DMS153 treated with DMSO at 0.1 percent for 48 hours (cell line): ENCODE results near the gene GATAD1.
"Not testable (repeated sequence)": the region's sequence is repeated elsewhere in the genome, so short reads cannot be mapped to it uniquely, and the experiment has no call there.

Source experiments
- DNase-seq: peaks from one replicate; lab custom pipeline; 2025; ENCODE audit not compliant: unreplicated experiment; lab: John Stamatoyannopoulos, UW

The GATAD1 gene

DNA sequence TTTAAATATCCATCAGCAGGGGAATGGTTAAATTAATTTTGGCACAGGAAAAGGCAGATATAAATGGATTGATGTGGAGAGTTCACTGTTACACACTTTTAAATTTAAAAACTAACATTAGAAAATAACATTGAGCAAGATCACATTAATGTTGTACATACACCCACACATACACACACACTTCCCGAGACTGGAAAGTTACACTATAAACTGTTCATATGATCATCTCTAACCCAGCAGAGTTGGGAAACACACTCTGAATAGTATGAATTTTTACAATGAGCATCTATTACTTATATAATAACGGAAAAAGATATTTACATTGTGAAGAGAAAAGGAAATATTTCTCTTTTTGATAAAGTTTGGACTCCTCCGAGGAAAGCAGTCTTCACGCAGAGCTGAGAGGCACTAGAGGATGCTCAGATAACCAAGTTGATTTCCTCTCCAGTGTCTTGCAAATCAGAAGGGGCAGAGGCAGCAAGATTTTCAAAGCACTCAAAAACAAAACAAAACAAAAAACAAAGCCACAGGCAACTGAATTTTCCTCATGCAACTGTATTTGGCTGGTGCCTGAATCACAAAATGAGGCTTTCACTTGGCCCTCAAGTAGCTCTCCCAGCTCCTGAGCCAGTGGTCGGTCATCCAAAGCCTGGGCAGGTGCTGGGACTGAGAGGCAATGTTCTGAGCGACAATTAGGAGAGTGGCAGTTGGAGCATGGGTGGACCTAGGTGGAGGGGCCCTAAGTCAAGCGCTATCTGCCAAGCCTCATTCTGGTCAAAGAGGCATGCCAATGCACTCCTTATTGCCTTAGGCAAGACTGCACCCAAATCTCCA lies 10.5 kb upstream of the GATAD1 start:
- DNase-seq = no peak

DNA sequence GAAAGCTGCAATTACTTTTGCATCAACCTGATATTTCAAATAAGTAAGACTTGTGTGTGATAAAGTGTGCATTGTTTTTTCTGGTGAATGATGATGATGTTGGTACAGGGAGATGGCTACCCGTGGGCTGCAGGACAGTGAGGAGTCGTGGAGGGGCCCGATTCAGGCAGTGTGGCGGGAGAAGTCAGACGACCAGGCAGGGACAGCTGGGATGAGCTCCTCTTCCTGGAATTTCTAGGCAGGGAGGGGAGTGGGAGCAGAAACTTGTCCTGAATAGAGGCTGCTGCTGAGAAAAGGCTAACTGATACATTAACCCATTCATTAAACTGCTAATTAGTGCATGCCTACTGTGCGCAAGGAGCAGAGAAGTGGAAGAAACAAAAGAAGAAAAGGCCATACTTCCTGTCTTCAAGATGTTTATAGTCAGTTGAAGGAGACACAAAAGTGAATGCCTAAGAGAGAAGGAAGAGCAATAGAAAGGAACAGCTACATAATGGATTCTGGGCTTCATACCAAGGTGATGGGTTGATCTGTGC lies 9.3 kb upstream of the GATAD1 start:
- no peak for DNase-seq

DNA sequence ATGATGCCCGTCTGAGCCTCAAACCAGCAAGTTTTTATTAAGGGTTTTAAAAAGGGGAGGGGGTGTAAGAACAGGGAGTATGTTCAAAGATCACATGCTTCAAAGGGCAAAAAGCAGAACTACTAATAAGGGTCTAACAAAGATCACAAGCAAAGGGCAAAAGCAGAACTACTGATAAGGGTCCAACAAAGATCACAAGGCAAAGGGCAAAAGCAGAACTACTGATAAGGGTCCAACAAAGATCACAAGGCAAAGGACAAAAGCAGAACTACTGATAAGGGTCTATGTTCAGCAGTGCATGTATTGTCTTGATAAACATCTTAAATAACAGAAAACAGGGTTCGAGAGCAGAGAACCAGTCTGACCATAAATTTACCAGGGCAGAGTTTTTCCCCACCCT lies 4.6 kb upstream of the GATAD1 start:
- not testable (repeated sequence) for DNase-seq

DNA sequence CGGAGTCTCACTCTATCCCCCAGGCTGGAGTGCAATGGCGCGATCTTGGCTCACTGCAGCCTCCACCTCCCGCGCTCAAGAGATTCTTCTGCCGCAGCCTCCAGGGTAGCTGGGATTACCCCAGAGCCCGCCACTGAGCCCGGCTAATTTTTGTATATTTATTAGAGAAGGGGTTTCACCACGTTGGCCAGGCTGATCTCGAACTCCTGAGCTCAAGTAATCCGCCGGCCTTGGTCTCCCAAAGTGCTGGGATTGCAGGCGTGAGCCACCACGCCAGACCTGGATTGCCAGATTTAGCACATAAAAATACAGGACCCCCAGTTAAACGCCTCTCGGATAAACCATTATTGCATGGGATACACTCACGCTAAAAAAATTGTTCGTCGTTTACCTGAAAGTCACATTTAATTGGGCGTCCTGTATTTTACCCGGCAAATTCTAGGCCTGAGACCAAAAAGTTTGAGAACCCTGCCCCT lies 375 bp upstream of the GATAD1 start:
- DNase-seq = no peak

DNA sequence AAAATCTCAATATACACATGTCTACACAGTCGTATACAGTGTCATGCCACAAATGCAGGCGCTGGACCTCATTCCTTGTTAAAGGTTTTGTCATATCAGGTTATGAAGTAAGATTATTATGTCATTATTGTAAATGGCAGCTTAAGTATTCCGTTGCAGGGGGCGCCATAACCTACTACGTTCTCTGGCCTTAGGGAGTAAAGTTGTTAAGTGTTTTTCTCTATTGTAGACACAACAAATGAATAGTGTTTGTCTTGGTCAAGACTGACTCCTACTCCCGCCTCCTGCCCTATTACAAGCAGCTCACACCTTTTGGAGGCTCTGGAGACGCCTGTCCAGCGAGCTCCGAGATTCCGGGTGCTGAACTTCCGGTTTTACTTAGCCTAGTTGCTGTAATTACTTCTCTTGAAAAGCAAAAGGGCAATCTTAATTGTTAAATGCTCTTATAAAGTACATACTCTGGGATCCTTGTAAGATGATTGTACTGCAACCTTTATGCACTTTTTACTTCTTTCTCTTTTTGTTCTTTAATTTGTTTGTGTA lies 994 bp downstream of the GATAD1 start:
- peak; percentile 72 for DNase-seq

DNA sequence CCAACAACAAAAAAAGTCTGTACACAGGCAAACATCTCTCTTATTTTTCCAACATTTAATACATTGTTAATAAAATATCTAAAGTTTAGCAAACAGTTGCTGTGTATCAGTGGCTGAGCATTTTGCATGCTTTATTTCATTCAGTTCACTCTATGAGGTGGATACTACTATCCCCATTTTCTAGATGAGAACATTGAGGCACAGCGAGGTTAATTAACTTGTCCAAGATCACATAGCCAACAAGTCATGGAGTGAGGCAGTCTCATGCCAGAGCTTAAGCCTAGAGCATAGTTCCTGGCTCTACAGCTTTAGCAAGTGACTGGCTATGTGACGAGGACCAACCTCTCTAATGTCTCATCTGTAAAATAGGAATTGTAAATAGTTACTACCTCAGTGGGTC lies 4.4 kb downstream of the GATAD1 start:
- DNase-seq = no peak

DNA sequence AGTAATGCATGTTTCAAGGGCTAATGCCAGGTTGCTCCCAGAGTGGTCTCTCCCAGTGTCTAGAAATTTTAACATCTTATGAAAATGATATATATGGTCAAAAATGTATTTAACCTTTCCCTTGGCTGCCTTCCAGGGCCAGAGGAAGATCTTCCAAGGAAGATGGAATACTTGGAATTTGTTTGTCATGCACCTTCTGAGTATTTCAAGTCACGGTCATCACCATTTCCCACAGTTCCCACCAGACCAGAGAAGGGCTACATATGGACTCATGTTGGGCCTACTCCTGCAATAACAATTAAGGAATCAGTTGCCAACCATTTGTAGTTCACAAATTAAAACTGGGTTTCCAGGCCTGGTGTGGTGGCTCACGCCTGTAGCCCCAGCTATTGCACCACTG lies 9.0 kb downstream of the GATAD1 start:
- DNase-seq = no peak

DNA sequence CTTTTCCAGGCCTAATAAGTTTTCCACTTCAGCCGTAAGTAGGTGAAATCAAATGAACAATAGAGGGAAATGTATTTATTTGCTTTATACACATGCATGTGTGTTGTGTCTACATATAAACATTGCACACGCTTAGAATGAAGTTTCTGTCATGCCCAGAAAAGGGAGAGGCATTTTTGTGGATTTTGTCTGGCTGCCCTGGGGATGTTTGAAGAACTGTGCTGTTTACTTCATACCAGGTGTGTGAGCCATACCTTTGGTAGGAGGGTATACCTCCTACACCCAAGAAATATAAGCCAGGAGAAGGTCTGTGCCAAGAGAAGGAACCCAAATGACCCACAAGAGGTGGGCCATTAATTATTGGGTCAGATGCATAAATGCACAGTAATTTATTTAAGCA lies 12.8 kb downstream of the GATAD1 start:
- DNase-seq = no peak

DNA sequence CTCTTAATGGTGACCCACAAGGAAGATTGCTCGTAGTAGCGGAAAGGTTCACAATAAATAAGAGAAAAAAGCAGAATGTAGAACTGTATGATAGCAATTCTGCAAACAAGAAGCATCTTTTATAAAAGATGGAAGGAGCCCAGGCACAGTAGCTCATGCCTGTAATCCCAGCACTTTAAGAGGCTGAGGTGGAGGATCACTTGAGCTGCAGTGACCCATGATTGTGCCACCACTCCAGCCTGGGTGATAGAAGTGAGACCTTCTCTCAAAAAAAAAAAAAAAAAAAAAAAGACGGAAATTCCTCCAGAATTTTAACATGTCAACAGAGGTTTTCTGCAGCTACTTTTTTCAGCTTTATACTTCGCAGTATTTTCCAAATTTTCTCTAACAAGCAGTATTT lies 13.2 kb downstream of the GATAD1 start:
- no peak for DNase-seq

DNA sequence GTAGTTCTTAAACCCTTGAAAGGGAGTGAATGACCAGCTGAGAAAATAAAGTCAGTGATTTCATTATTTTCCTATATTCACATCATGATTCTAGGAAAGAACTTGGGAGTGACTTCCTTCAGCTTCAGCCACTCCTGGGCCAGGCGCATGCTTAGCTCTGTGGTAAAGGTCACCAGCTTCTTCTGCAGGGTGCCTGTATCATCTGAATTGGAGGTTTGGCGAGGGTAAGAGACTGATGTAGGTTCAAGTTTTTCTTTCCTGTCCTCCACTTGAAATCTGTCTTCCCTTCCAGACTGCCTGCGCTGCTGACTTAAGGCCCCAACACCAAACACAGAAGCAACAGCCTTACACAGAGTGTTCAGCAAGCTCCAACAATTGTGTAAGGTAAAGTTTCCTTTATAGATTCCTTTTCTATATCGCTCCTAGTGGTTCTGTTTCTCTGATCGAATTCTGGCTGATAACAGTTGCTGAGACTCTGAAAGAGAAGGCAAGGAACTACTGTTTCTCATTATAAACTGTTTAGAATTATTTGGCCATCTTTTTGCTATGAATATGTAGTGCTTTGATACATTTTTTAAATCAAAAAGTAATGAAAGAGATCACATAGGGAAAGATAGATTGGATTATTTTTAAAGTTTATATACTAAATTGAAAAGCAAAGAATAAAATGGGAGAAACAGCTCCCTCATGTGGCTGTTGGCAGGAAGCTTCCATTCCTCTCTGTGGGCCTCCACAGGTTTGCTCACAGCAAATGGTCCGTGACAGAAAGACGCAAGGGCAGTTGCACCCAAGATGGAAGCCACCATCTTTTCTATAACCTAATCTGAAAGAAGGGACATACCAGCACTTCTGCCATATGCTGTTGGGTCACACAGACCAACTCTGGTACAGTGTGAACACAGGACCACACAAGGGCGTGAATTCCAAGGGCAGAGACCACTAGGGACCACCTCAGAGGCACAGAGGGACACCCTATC lies 14.0 kb downstream of the GATAD1 start:
- peak; percentile 57 for DNase-seq

DNA sequence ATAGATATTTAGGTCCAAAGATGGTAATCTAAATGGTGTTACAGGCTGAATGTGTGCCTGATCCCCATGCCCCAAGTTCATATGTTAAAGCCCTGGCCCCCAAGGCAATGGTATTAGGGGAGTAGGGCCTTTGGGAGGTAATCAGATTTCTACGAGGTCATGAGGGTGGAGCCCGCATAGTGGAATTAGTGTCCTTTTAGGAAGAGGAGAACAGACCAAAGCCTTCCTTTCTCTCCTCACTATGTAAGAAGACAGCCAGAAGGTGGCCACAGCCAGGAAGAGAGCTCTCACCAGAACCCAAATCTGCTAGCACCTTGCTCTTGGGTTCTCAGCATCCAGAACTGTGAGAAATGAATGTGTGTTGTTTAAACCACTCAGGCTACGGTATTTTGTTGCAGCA lies 15.3 kb downstream of the GATAD1 start:
- no peak for DNase-seq

DNA sequence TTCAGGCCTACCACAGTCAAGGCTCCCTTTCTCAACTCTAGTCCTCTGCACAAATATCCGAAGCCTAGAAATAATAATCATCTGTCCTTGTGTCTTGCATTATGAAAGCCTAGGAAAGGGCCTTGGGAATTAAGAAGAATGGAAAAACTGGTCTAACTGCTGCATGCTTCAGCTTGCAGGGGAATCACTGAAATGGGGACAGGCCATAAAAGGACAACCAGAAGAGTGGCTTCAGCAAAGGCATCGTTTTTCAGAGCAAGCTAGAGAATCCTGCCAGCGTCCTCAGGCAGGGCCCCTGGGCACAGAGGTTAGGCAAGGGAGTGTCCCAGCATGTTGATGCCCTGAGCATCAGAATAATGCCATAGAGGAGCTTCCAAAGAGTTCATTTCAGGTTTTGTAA lies 17.2 kb downstream of the GATAD1 start:
- no peak for DNase-seq

DNA sequence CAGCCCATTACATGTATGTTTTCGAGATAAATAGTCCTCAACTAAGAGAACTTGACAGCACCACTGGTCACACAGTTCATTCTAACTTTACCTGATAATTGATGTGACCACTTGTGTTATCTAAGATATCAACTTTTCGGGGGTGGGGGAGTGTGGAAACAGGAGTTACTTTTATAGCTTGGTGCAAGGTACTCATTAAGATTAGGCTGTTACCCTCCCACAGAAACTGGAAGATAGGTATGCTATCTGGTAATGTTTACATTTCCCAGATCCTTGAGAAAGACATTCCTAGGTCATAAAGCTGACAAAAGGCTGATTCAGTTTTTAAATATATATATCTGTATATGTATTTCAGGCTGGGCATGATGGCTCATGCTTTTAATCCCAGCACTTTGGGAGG lies 19.4 kb downstream of the GATAD1 start:
- DNase-seq = no peak

DNA sequence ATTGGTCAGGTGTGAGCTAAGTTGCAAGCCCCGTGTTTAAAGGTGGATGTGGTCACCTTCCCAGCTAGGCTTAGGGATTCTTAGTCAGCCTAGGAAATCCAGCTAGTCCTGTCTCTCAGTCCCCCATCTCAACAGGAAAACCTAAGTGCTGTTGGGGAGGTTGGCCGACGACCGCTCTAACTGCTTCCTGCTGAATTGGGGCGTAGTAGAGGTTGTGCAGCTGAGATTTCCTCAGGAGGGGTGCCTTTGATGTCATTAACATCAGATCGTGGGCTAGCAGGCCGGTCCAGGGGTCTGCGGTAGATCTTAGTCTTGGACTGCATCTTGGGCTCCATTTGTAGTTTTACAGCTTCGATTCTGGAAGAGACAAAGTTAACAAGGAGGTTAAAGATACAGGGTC lies 21.3 kb downstream of the GATAD1 start:
- not testable (repeated sequence) for DNase-seq

DNA sequence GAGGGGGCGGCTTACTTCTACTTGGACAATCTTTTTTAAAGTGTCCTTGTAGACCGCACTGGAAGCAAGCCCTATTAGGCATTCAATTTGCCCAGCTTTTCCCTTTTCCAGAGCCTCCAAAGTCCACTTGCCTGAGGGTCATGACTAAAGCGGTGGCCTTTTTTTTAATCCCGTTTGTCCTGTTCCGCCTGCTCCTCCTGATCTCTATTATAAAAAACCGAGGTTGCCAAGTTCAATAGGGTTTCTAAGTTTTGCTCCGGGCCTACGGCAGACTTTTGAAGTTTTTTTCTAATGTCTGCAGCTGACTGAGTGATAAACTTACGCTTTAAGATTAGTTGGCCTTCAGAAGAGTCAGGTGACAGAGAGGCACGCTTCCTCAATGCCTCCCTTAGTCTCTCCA lies 26.7 kb downstream of the GATAD1 start:
- DNase-seq = not testable (repeated sequence)

DNA sequence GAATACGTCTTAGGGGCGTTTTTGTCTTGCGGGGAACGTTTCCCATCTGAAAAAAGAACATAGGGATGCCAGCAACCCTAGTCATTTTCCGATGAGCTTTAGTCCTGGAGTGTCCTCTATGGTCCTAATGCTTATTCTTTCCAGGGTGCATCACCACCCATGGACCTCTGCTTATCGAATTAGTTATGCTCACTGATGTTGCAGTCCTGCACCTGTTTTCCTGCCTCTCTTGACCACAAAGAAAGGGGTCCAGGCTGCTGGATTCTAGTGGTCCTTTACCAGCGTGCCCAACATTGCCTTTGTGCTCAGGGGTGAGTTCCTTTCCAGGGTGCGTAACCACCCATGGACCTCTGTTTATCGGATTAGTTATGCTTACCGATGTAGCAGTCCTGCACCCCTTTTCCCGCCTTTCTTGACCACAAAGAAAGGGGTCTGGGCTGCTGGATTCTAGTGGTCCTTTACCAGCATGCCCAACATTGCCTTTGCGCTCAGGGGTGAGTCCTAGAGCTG lies 28.0 kb downstream of the GATAD1 start:
- DNase-seq = not testable (repeated sequence)

DNA sequence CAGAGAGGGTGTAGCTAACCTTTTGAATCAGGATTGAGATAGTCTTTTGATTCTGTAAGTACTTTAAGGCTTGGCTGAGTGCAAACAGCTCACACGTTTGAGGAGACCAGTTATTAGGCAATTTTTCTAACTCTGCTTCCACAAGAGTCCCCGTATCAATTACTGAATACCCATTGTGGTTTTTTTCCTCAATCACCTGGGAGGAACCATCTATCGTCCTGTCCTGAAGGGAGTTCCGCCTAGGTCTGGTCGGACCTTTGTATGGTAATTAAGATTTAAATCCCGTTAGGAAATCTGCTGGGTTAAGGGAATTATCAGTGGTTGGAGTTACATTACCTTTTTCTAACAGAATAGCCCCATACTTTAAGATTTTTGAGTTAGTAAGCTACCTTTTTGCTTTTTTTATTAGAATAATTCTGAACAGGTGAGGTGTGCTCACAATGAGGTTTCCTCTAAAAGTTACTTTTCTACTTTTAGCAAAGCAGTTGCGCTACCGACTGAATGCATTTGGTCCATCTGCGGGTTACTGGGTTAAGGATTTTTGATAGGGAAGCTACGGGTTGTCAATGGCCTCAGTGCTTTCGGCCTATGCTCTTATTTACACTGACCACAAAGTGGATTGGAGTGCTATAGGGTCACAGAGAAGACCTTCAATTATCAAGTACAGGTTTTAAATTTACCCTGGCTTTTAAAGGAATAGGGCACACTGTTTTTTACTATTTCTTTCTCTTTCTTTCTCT lies 28.7 kb downstream of the GATAD1 start:
- DNase-seq = not testable (repeated sequence)

DNA sequence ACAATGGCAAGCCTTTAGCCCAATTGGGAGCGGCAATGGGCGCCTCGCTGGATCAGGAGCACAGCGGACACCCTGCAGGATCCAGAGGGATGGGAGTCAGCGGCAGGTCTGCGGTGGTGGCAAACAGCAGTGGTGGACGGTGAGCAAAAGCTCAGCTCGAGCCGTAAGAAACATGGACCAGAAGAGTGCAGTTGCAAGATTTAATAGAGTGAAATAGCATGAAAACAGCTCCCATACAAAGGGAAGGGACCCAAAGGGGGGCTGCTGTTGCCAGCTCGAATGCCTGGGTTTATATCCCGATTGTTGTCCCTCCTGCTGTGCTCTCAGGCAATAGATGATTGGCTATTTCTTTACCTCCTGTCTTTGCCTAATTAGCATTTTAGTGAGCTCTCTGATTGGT lies 30.4 kb downstream of the GATAD1 start, which contains the start of gene ERVW-1:
Gene ERVW-1, minus strand, starts transcription at position 266 of the 400 bp plus-strand sequence. CDS start 7,565 bp downstream, outside the sequence.
- DNase-seq = not testable (repeated sequence)

DNA sequence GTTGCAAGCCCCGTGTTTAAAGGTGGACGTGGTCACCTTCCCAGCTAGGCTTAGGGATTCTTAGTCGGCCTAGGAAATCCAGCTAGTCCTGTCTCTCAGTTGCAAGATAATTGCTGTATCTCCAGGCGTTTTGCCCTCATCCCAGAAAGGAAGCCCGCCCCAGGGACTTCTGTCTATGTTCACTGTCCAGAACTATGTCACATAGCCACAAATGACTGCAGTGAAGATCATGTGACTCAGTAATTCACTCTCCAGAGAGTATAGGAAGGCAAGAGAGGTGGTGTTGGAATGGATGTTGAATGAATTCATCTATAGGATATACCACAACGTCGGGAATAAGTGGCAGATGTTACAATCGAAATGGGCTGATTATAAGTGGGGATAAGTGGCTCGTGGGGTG lies 30.8 kb downstream of the GATAD1 start:
- no peak for DNase-seq

DNA sequence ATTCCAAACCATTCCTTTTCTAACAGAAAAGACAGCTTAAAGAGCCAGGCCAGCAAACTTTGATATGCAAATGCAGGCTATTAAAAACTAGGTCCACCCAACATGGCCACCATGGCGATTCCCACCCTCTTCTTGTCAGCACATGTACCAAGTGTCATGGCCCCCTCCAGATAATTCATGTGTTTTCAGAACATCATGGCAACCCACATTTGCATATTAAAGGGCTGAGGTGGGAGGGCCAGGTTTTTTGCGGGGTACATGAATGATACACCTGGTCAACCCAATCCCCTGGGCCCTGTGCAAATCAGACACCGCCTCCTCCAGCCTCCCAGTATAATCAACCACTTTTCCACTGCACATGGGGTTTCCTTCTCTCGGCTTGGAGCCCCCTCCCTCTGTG lies 31.4 kb downstream of the GATAD1 start:
- DNase-seq = no peak
